GM12878 (cell line): ENCODE results near the gene LY6G5C. TPM values are rescaled to one million over a fixed set of nuclear protein-coding genes. Genes with fewer than 3 reads are reported as not detected.

Experiments
- ATAC-seq: fragments of 200-7000 bp; cut with Tn5 transposase; 3 replicates; pipeline ENCODE4 v1.9.1; 2020; ENCODE audit warnings: mild to moderate bottlenecking, moderate library complexity
- BruUV-seq: library from RNA; stranded (reverse); fragments of 400-500 nt; replicated peaks from 2 replicates; lab custom pipeline; 2021; lab: Mats Ljungman, UMichigan
- CTCF ChIA-PET: fragments of 300-600 bp; sonication (Branson Sonifier 250); formaldehyde crosslinking; extraction: SDS; loops from one replicate; lab custom pipeline; 2021; ENCODE audit warnings: inconsistent platforms; lab: Yijun Ruan, JAX
- POLR2A ChIA-PET: fragments of 350-600 bp; formaldehyde crosslinking; extraction: SDS; loops from one replicate; lab custom pipeline; 2021; ENCODE audit warnings: inconsistent platforms; lab: Charles Lee
- RAD21 ChIA-PET: fragments of 300-600 bp; sonication (Branson Sonifier 250); formaldehyde crosslinking; loops from one replicate; lab custom pipeline; 2023; ENCODE audit warnings: antibody characterized with exemption; ENCODE audit not compliant: unreplicated experiment; lab: Charles Lee
- SMC1A ChIA-PET: fragments of 300-600 bp; sonication (Branson Sonifier 250); formaldehyde crosslinking; loops from one replicate; lab custom pipeline; 2023; ENCODE audit not compliant: unreplicated experiment, uncharacterized antibody; lab: Charles Lee
- DNase-seq: peaks from one replicate; pipeline ENCODE4 v3.0.0-alpha.2; 2011; ENCODE audit warnings: low read depth, low spot score
- FAIRE-seq: peaks from 3 replicates; lab custom pipeline; 2011; peaks lifted over from hg19 to GRCh38; lab: Jason Lieb, UNC
- H2AFZ ChIP-seq: 2 replicates; pipeline ENCODE4 v1.6.0; 2011; ENCODE audit warnings: low read depth, low read length, control low read depth; ENCODE audit not compliant: control insufficient read depth
- H3K27ac ChIP-seq: 2 replicates; pipeline ENCODE4 v1.5.1; 2011; ENCODE audit warnings: control low read depth; ENCODE audit not compliant: control insufficient read depth, insufficient read depth
- H3K27me3 ChIP-seq, 2 experiments: replicated peaks in 1 of 2; 2 replicates each; pipeline versions ENCODE4 v1.6.0 to v1.6.1; 2011; ENCODE audit warnings: low read length in 1 of 2; ENCODE audit not compliant: control insufficient read depth in 2 of 2, insufficient read depth in 2 of 2
- H3K36me3 ChIP-seq, 2 experiments: 2 replicates each; pipeline ENCODE4 v1.5.1; 2011; ENCODE audit warnings: low read length in 1 of 2; ENCODE audit not compliant: control insufficient read depth in 2 of 2, insufficient read depth in 2 of 2
- H3K4me1 ChIP-seq: 2 replicates; pipeline ENCODE4 v1.6.1; 2011; ENCODE audit warnings: mild to moderate bottlenecking, low read length, moderate library complexity, mixed read lengths; ENCODE audit not compliant: control insufficient read depth, insufficient read depth
- H3K4me2 ChIP-seq: 2 replicates; pipeline ENCODE4 v1.6.0; 2011; ENCODE audit warnings: control low read depth; ENCODE audit not compliant: control insufficient read depth, insufficient read depth
- H3K4me3 ChIP-seq: fragments of 200-600 bp; sonication (generic); 2 replicates; pipeline ENCODE4 v1.5.1; 2016
- H3K79me2 ChIP-seq: 2 replicates; pipeline ENCODE4 v1.6.0; 2011; ENCODE audit warnings: low read length; ENCODE audit not compliant: control insufficient read depth, insufficient read depth
- H3K9ac ChIP-seq: 2 replicates; pipeline ENCODE4 v1.8.0; 2011; ENCODE audit warnings: low read length, control low read depth, mixed read lengths; ENCODE audit not compliant: control insufficient read depth, insufficient read depth
- H3K9me3 ChIP-seq: replicated peaks from 3 replicates; pipeline ENCODE4 v1.5.1; 2011; ENCODE audit warnings: mild to moderate bottlenecking, low read length; ENCODE audit not compliant: control insufficient read depth, insufficient read depth
- H4K20me1 ChIP-seq: 2 replicates; pipeline ENCODE4 v1.6.0; 2011; ENCODE audit not compliant: control insufficient read depth, insufficient read depth
- BCL11A ChIP-seq: IDR thresholded peaks from 2 replicates; pipeline ENCODE4 v1.6.1; 2011; ENCODE audit warnings: low read depth, low read length
- CHD4 ChIP-seq: fragments of 200-600 bp; sonication (generic); IDR thresholded peaks from 2 replicates; pipeline ENCODE4 v1.6.1; 2016; ENCODE audit warnings: mild to moderate bottlenecking
- E2F8 ChIP-seq: fragments of 450-650 bp; IDR thresholded peaks from 2 replicates; pipeline ENCODE4 v1.6.1; 2018; ENCODE audit warnings: mild to moderate bottlenecking, low read depth, moderate library complexity; ENCODE audit not compliant: partially characterized antibody
- LARP7 ChIP-seq: fragments of 450-650 bp; IDR thresholded peaks from 2 replicates; pipeline ENCODE4 v1.6.1; 2017; ENCODE audit warnings: mild to moderate bottlenecking
- ZNF592 ChIP-seq: fragments of 450-650 bp; IDR thresholded peaks from 2 replicates; pipeline ENCODE4 v1.6.1; 2017; ENCODE audit warnings: mild to moderate bottlenecking, moderate library complexity
- WGBS: methylation state at CpG from one replicate; pipeline ENCODE4 v1.1.6; 2016; ENCODE audit warnings: low lambda C conversion rate; ENCODE audit not compliant: insufficient replicate concordance, insufficient coverage; ENCODE audit errors: missing lambda C conversion rate; 5-methylcytosine and 5-hydroxymethylcytosine counted together
- in situ Hi-C: fragments of 300-500 bp; cut with MboI; formaldehyde crosslinking; loops from 9 replicates; pipeline ENCODE4 v1.14.3; 2018; ENCODE audit warnings: mixed read lengths
- intact Hi-C: fragments of 100-400 bp; cut with micrococcal nuclease; formaldehyde crosslinking; loops from one replicate; pipeline ENCODE4 v1.14.2; 2022; ENCODE audit not compliant: unreplicated experiment
- polyA plus RNA-seq, 11 experiments: library from polyadenylated mRNA; depleted of rRNA in 4 of 11; unstranded in 6 of 11; stranded (reverse) in 5 of 11; fragments of >200 nt; fragmentation: Nextera tagmentation in 4 of 11; fragmentation: Illumina TruSeq in 1 of 11; extraction: Ambion mirVana in 4 of 11; extraction: Trizol in 1 of 11; gene quantifications; 1 replicate in 1 of 11; 2 replicates in 10 of 11; pipeline versions ENCODE4 v1.2.1 to v1.2.3, GENCODE V29; 2011 to 2016; ENCODE audit warnings: inconsistent platforms in 2 of 11, missing spikeins in 2 of 11, low read depth in 1 of 11
- total RNA-seq, 4 experiments: library from RNA; depleted of rRNA in 3 of 4; stranded (reverse); fragments of >200 nt in 3 of 4; fragmentation: Illumina TruSeq in 1 of 4; extraction: Trizol in 1 of 4; gene quantifications; 2 replicates each; pipeline versions ENCODE4 v1.2.1 to v1.2.3, GENCODE V29; 2013 to 2021

LY6G5C gene
- total and polyA plus RNA-seq, 10 of the 15 experiments (the other 5 are each of a cell fraction or from before 2014, with no cell fraction given) = 0.76 to 6.1 (median 1.7) TPM

- no peak for TF ChIP-seq ZNF592
- no peak for TF ChIP-seq E2F8
These were observed 37.9 kb downstream of the LY6G5C start (continued) for GRCh38 chr6:31642798-31643570.

- Histone ChIP-seq H3K79me2 (no peaks in the 10 kb centered on the region), H3K9me3 (no peaks in the 10 kb centered on the region)
- SMC1A ChIA-PET = interaction anchor here (1.0 kb wide), 1 partner anchor 93 kb away, joined by 4 read pairs; no protein-coding TSS in a partner anchor
- intact Hi-C loops = no loop called here
- DNase-seq = no peak
- TF ChIP-seq CHD4 = no peak
- TF ChIP-seq LARP7 = no peak
- TF ChIP-seq BCL11A = no peak
- TF ChIP-seq, all 136 proteins: peak for 0
- ChIA-PET POLR2A (no interaction called here), RAD21 (no interaction called here), CTCF (no interaction called here)
- 83% methylated on average over 4 of the region's 4 CpGs for WGBS
- H3K27me3 ChIP-seq = no peaks in the 10 kb centered on the region
- peaks cover 38 to 53% of the 10 kb centered on the region in 2 experiments for H3K36me3 ChIP-seq
- H3K4me3 ChIP-seq = no peak overlapping the region
- H4K20me1 ChIP-seq = no peaks in the 10 kb centered on the region
- no peaks in the 10 kb centered on the region for H3K4me1 ChIP-seq
- H3K27ac ChIP-seq = no peak overlapping the region
- FAIRE-seq = no peak
- H3K9ac ChIP-seq = no peak overlapping the region
- in situ Hi-C loops = no loop called here
- H3K4me2 ChIP-seq = no peak overlapping the region
- no peak overlapping the region for H2AFZ ChIP-seq
- no peak for ATAC-seq
- BruUV-seq = no TSS peak
These were observed 39.5 kb downstream of the LY6G5C start for GRCh38 chr6:31641370-31641769.
